GM19463 (cell line): ENCODE measurements around the gene KIAA2012.

Experiments
- ATAC-seq: cut with Tn5 transposase; IDR thresholded peaks from one replicate; pipeline ENCODE4 v1.9.1; 2021; ENCODE audit warnings: mild to moderate bottlenecking, moderate library complexity; ENCODE audit not compliant: unreplicated experiment

Gene KIAA2012

DNA sequence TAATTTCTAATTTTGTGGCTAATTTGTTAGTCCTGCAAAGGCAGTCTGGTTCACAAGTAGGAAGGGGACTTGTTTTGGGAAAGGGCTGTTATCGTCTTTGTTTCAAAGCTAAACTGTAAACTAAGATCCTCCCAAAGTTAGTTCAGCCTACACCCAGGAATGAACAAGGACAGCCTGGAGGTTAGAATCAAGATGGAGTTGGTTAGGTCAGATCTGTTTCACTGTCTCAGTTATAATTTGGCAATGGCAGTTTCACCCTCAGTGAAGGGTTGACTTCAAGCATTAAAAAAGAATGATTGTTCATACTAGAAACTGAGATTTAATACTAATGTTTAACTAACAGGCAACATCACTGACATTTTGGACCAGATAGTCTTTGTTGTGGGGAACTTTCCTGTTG is 69.5 kb downstream of the KIAA2012 start:
- no peak for ATAC-seq

DNA sequence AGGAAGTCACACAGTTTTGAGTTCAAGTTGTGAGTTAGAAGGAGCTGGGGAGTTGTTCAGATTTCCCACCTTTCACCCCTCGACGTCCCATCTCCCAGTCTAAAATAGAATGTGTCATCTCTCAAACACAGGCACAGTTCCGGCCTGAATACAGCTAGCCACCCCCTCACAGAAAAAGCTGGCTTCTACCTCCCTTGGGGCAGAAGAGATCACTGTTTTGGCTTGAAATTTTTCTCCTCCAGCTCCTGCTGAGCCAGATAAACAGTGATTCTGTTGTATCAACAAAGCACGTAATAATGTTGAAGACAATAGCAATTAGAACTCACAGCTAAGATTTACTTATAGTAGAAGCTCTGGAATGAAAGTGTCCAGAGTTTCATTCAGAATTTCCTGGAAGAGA is 74.7 kb downstream of the KIAA2012 start:
- ATAC-seq, result no peak

DNA sequence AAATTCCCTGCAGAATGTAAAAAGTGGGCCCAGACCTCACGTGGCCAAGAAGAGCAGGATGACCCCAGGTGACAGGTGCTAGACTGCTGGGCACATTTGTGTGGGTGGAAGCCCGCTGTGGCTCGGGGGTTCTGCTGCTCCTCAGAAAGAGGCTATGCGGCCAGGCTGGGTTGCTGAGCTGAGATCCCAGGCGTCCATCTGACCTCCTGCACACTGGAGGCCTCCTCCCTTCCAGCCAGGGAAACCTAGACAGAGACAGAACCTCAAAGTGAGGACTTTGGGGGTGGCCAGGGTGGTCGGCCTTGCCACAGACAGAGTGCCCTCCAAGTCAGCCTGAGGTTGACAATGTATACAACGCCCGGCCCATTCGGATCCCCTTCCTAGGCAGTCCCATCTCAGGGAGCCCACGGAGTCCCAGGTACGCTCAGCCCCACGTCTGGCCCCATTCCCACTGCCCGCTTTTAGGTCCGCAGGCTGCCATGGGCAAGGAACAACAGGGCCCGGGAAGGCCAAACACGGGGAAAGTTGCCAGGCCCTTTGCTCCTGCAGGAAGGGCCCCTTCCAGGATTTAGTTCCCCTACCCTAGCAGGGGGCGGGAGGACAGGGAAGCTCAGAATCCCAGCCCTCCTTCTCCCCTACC is 75.6 kb downstream of the KIAA2012 start:
- ATAC-seq, result no peak

DNA sequence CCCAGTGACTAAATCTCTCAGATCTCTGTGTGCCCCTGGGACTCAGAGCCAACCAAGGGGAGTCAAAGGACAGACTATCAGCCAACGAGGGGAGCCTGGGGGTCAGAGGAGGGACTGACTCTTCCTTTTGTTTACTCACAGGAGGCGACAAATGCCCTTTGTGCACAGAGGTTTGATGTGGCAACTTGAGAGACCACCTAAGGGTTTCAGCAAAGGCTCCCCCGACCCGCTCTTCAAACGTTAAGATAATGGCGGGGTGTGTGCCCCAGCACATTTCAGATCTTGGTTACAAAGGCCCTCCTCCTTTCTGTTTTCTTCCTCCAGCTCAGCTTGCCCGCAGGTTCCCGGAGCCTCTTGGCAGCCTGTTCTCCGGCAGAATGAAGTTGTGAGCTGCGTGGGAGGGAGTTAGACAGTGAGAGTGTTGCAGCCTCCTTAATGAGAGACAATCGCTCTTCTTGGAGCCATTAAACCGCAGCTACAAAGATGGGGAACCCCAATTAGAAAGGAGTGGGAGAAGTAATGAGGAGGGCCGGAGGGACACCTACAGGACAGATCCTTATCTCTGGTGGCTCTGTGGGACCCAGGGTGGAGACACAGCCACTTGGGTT is 76.2 kb downstream of the KIAA2012 start:
- ATAC-seq, result no peak

DNA sequence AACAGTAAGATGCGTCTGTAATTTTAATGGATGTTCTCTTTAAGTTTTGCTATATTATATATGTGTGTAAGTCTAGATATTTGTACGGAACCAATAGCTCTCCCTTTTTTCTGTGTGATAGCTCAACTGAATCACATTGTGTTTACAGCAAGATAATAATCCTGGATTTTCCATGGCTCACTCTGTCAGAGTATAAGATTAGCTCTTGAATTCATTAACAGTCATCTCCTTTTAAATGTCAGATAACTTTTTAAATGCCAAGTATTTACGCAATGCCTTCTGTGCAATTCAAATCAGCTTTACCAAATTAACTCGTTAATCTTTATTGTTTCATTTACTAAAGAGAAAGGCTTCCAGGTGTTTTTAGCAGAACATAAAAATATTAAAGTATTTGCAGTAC is 76.9 kb downstream of the KIAA2012 start:
- no peak for ATAC-seq

DNA sequence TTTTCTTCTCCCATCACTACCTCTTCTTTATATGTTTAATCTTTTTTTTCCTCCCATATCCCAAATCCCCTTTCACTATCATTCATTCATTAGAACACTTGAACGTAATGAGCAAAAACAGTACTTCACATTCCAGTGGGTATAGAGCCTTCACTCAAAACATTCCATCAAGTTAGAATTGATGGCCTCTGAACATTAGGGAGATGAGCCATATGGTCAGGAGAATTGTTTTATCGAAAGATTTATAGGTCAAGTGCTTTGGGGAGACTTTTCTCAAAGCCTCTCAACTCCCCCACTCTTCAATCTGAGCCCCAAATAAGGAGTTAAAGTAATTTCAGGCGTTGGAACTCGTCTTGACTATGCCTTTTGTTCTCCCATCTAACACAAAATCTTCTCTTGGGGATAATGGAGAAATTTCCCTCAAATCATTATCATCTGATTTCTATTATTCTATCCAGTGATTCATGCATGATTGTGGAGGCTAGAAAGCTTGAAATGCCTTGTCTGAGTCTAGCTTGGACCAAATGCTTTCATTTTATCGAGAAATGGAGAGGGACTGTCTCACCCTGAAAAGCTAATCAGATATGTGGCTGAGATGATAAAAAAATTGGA is 79.2 kb downstream of the KIAA2012 start:
- no peak for ATAC-seq

DNA sequence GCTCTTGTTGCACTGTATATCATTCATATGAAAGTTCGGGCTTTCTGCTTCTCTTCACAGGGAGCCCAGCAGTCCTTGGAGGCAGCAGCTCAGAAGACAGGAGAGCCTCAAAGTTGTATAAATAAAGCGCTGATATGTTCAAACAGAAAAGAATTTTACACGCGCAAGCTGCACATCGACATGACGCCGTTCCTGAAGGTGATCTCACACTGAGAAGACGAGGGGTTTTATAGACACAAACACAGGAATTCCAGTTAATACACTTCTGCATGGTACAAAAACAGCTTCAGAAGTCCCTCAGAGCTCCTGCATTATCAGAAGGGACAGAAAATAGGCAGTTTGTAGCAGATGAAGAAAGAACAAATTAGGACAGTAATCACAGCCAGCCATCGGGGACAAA is 81.6 kb downstream of the KIAA2012 start:
- no peak for ATAC-seq

DNA sequence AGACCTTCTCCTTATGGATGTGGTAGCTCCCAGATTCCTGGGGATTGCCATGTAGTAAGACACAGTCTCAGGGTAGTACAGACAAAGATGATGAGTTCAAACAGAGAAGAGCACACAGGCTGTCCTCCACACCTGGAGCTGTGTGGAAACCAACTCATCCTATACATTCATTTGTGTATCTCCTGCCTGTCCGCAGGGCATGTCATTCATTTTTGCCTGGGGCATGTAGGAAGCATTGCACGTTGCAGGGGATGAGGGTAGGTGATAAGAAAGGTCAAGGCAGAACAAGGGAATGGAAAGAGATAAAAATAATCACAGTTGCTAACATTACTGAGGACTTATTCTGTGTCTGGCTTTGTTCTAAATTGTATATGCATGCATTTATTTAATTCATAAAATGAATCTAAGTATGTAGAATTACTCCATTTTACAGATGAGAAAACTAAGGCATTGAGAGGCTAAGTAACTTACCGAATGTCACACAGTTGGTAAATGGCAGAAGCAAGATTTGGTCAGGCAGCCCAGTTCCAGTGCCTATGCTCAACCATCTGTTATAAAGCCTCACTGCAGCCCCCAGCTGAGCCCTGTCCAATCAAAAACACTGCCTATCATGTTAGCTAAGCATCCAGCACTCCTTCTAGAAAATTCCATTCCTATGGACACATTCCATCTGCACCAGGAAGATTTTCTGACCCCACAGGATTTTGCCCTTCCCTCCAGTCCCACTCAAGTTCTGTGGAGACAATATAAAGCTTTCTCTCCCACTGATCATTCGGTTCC is 84.3 kb downstream of the KIAA2012 start:
- no peak for ATAC-seq

DNA sequence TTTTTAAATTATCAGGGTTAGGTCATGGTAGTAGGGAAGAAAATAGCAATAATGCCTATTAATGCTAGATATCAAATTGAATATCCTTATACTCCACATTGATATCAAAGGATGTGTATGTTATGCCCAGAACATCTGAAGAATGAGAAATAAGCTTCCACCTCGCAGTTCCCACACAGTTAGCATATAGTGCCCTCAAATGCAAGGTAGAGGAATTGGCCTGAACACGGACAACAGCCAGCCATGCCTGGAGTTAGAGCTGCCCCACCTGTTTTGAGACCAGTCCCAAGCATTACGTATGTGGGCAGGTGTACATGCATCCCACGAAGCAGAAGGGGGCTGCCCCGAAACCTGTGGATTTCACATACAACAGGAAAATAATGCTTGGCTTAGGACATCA is 85.7 kb downstream of the KIAA2012 start:
- no peak for ATAC-seq

DNA sequence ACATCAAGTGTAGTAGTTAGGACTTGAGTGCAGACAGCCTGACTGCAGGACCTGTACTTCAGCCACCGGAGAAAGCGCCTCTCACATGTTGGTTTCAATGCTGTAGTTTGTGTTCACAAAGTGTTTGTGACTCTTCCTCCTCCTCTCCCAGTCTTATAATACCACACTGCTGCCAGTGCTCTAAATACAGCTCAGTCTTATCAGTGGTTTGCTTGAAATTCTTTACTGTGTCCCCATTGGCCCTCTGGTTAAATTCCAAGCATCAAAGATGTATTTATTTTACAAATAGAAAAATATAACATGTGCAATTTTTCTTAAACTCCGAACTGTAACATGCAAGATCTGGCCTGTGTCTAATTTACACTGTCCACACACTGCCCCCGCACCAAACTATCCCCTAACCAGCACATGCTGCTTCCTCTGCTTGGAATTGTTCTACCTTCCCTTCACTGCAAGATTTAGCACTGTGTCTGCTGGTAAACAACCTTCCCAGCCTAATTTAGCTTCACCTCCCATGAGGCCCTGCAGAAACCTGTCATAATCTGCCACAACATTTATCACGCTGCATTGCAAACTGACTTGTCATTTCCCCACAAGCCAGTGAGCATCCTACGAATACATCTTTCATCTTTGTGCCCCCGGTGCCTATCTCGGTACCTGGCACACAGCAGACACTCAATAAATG is 88.2 kb downstream of the KIAA2012 start:
- ATAC-seq, result no peak

DNA sequence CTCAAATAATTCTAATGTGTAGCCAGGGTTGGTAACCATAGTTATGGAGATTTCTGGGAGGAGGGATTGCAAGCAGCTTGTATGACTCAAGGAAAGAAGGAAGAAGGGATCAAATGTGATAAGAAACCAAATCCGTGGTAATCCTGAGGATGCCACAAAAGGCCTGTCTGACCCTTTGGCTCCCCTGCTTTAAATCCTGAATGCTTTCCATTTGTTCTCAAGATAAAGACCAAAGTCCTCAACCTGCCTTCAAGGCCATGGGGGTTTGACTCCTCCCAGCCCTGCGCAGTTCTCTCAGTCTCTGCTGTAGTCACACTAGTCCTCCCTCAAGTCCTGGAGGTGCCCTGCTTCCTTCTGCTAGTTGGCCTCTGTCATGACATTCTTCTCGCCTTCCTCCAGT is 91.4 kb downstream of the KIAA2012 start:
- ATAC-seq, result no peak

DNA sequence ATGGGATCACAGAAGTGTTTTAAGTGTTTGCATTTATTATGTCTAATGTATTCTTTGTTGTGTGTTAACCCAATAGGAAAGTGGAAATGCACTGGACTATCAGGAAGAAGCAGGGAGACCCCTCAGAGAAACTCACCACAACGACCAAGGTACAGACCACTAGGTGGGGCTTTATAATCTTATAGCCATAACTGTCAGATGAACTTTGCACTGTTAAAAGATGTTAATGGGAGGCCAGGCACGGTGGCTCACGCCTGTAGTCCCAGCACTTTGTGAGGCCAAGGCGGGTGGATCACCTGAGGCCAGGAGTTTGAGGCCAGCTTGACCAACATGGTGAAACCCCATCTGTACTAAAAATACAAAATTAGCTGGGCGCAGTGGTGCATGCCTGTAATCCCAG is 92.2 kb downstream of the KIAA2012 start:
- ATAC-seq, result no peak

DNA sequence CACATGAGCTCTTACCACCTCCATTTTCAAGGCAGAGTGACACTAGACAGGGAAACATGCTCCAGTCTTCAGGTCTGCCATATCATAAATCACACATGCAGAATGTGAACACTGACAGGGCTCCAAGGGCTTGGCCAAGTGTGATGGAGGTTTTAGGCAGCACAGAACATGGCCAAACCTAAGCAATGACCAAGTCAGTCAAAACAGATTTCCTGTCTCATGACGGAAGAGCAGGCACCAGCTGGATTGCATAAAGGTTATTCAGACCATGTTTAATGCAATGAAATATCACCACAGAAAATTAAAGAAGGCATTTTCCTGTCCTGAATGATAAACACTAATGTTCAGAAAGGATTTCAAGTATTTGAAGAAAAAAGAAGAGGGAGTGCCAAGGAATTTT is 92.9 kb downstream of the KIAA2012 start:
- ATAC-seq, result no peak

DNA sequence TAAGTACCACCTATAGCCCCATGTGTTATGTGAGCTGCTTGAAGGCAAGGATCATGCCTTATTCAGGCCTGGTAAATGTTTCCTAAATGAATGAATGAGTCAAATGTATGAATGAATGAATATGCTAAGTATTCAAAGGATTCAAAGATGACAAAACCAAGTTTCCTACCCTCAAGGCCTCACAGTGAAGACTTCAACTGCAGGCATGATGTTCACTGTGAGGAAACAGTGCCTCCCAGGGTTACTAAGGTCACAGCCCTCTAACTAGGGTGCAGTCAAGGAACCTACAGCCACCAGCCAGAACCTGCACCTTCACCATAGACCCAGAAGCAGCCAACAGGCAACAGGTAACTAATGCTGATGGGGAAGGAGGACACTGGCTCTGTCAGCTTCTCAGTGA is 96.1 kb downstream of the KIAA2012 start:
- ATAC-seq, result no peak

DNA sequence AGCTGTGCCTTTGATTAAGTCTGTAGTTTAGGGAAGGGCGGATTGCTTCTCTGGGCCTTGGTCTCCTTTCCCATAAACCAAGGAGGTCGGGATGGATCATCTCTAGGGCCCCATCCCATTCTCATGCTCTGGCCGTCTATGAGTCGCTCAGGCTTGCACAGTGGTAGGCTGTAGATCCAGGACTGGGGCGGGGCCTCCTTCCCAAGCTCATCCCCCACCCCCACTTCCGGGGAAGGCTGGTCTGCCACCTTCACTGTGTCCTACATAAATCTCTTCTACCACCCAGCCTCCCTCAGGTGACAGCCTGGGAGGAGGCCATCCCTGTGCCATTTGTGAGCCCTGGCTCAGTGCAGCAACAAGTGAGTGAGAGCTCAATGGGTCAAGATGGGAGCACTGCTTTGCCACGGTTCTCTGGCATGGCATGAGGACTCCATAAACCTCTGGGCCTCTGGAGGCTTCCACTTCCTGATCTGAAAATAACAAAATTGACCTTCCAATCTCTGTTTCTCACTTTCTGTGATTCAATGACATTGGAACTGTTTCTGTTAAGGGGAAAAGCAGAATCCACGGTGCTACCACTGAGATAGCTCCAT is 96.9 kb downstream of the KIAA2012 start:
- no peak for ATAC-seq

DNA sequence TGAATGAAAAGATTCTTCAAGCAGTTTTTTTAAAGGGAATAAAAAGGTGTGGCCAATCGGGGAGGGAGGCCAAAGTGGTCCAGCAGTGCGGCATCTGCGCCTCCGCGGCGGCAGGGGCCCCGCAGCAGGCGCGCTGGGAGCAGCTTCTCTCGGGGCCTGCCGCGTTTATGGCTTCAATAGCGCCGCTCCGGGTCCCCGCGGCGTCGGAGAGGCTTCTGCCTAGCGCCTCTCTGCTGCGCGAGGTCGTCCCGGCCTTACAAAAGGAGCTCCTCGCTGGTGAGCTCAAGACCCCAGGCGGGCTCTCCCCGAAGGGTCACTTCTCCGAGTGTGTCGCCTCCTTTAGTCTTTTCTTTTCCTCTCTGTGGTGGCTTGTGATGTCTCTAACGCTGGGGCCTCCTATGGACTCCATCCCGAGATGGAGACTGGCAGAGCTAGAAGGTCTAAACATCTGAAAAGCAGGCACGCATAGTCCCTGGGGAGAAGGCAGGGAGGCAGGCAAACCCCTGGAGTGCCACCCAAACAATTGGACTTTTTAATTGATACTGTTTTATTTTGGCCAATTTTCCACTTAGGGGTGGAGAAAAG is 98.3 kb downstream of the KIAA2012 start:
- ATAC-seq, result no peak

DNA sequence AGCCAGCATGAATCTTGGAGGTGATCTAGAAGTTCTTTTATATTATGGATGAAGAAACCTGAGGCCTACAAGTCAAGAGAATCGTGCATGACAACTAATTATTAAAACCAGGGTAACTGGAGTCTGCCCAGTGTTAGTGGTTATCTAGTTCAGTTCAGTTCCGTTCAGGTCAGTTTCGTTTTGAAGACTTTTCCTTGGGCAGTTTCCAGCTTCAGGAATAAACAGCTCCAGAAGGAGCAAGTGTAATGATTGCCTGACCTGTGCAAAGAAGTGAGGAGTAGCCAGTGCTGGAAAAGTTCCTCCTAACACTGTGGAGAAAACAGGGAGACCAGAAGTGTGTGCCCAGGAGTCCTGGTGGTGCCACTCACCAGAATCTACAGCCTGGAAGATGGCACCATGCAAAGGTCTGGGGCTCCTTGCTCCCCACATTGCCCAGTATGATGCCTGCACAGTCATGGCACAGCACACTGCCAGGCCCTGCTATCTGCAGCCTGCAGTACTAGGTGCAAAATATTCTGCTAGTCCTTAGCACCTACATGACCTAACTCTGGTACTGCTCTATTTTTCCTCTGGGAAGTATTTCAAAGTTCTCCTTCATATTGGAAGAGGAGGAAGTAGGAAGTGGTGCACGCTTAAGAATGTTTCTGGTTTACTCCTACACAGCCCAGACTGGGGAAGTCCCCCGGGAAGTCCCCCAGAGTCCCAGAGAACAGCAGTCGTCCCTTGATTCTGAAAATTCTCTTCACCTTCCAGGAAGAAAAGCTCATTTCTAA is 99.6 kb downstream of the KIAA2012 start:
- ATAC-seq, result peak; percentile 86

DNA sequence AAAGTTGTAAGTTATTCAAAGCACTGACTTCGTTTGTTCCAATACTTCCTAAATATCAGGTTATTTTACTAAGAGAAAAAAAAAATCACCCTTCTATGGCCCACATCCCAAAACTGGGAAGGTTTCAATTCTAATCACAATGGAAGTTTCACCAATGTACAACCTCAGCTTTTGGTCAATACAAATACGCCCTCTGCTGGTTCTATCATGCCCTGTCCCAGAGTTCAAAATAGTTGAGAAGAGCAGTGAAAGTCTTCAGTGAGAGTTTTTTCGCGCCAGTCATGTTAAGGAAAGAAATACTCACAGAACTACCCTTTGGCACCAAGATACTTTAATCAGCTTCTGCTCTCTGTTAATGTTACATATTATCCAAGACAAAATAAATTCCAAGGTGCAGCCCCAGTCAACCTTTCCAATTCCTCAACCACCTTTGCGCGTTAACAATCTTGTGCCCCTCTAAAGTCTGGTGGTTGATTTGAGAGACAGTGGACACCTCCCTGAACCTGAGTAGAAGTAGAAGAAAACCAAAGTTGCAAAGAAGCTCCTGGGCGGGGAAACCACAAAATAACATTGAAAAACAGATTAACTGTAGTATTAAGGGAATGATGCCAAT is 105.4 kb downstream of the KIAA2012 start:
- no peak for ATAC-seq

DNA sequence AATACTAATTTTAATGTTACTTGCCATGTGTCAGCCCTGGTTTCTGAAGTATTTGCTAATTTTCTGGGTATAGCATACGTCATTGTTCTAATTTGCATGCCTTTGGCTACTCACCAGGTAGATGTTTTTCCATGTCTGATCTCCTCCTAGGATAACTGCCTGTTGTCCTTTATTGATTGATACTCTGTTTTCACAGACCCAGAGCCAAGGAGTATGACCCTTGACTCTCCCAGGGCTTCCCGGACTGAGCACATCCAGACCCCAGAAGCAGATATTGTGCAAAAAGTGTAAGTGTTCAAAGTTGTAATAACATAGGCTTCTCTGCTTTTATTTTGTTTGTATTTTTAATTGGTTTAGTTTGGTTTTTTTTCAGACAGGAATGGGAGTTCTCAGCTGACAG is 111.5 kb downstream of the KIAA2012 start:
- no peak for ATAC-seq
